CD4-positive, alpha-beta T cell treated with Interferon alpha-2 for 1 hour (primary cell): ENCODE data around the gene OXT.
"Not testable (repeated sequence)": the region's sequence is repeated elsewhere in the genome, so short reads cannot be mapped to it uniquely, and the experiment has no call there.

Source experiments
- DNase-seq, 2 donors: peaks; one replicate each; pipeline ENCODE4 v3.0.0-alpha.2; 2020 to 2022

Gene OXT

DNA sequence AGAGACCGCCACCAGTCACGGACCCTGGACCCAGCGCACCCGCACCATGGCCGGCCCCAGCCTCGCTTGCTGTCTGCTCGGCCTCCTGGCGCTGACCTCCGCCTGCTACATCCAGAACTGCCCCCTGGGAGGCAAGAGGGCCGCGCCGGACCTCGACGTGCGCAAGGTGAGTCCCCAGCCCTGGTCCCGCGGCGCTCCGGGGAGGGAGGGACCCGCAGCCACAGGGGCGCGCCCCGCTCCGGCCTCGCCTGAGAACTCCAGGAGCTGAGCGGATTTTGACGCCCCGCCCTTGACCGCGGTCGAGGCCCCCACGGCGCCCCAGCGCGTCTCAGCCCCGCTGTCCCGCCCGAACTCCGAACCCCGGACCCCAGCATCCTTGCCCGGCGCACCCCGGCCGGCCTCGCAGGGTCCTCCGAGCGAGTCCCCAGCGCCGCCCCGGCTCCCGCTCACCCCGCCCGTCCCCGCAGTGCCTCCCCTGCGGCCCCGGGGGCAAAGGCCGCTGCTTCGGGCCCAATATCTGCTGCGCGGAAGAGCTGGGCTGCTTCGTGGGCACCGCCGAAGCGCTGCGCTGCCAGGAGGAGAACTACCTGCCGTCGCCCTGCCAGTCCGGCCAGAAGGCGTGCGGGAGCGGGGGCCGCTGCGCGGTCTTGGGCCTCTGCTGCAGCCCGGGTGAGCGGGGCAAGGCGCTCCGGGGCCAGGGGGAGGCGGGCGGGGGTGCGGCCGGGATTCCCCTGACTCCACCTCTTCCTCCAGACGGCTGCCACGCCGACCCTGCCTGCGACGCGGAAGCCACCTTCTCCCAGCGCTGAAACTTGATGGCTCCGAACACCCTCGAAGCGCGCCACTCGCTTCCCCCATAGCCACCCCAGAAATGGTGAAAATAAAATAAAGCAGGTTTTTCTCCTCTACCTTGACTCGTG is at the start of gene OXT:
TSS of gene OXT (plus strand) at position 11 of the 920 bp plus-strand sequence. CDS start at position 47, 36 bp downstream.
- DNase-seq: peak; percentile 73 to 77

DNA sequence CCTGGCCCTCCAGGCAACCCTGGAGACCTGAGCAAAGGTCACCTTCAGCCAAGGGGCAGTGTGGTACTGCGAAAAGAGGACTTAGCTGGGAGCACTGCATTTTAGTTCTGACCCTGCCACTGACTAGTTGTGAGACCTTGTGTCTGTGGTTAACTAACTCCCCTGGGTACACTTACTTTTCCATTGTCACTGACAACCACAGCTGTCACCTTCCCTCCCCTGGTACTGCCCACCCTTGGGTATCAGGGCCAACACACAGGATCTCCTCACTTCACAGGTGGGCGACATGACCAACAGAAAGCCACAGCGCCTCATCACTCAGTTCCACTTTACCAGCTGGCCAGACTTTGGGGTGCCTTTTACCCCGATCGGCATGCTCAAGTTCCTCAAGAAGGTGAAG is 49.6 kb upstream of the OXT start:
- DNase-seq: no peak

DNA sequence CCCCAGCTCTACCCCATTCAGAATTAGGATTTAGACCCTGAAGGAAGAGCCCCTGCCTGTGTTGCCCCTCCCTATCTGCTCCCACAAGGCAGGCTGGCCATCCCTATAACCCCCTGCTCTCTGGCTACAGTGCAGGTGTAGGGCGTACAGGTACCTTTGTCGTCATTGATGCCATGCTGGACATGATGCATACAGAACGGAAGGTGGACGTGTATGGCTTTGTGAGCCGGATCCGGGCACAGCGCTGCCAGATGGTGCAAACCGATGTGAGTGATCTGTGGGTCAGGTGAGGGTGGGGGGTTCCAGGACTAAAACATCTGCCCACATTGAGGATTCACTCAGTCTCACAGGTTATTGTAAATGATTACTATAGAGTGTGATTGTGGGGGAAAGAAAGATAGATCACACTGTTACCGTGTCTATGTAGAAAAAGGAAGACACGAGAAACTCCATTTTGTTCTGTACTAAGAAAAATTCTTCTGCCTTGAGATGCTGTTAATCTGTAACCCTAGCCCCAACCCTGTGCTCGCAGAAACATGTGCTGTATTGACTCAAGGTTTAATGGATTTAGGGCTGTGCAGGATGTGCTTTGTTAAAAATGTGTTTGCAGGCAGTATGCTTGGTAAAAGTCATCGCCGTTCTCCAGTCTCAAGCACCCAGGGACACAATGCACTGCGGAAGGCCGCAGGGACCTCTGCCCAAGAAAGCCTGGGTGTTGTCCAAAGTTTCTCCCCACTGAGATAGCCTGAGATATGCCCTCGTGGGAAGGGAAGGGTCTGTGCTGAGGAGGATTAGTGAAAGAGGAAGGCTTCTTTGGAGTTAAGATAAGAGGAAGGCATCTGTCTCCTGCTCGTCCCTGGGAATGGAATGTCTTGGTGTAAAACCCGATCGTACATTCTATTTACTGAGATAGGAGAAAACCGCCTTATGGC is 48.6 kb upstream of the OXT start:
- not testable (repeated sequence) for DNase-seq

DNA sequence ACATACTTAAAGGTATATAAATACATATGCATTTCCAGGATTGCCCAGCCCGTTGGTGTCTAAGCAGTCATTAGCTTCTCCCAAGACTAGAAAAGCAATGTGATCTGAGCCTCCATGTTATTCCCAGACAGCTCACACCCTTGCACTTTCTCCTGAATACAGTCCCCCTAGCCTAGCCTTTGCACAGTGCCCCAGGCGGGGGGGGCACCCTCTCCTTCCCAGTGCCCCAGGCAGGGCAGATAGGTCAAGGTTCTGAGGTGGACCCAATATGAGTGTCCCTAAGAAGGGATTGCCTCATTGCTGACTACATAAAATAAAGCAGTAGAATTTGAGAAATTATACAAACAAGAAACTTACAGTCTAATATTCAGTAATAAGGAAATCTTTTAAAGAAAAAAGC is 43.4 kb upstream of the OXT start:
- no peak for DNase-seq

DNA sequence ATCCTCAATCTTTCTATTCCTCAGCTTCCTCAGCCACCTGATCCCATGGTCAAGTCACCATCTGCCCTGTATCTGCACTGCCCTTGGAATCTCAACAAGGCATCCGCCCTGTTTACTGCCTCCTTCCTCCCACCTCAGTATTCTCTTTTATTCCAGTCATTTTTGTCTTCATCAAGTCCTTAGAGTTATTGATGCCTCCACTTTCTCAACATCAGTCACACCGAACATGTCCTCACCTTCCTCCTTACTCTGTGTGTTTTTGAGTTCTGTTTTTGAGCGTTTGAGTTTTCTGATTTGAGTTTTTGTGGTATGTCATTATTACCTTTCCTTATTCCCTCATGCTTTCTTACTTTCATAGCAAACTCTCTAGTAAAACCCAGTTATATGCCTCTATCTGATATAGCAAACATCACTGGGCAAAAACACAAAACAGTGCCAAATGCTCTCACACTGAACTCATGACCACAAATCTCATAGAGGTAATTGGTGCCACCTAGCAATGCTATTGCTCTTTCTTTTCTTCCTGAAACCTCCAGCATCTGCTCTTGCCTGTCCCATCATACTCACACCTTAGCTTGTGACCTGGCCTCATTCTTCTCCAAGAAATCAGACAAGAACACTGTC is 39.8 kb upstream of the OXT start:
- no peak for DNase-seq

DNA sequence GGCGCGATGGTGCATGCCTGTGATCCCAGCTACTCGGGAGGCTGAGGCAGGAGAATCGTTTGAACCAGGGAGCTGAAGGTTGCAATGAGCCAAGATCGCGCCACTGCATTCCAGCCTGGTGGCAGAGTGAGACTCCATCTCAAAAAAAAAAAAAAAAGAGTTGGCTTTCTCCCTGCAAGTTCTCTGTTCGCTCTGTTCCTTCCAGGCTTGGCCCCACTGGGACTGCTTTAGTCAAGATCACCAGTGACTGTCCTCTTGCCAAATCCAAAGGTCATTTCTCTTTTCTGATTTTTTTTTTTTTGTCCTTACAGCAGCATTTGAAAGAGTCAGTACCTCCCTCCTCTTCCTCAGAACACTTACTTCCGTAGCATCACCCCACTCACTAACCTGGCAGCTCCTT is 38.8 kb upstream of the OXT start:
- DNase-seq: no peak

DNA sequence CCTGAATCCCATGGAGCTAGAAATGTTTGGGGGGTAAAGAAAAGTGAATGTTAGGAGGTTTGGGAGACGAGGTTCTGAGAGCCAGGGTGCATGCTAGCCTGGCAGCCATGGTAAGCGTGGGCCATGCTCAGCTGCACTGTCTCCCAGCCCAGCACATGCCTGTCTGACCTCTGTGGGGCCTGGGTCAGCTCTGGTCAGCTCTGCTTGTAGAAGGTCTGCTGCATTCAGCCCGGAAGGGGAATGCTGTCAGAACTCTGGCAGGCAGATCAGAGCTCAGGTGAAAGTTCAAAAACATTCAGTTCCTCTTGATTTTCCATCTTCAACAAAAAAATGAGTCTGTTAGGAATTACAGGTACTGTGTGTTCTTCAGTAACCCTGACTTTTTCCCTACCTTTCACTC is 33.8 kb upstream of the OXT start:
- DNase-seq: no peak

DNA sequence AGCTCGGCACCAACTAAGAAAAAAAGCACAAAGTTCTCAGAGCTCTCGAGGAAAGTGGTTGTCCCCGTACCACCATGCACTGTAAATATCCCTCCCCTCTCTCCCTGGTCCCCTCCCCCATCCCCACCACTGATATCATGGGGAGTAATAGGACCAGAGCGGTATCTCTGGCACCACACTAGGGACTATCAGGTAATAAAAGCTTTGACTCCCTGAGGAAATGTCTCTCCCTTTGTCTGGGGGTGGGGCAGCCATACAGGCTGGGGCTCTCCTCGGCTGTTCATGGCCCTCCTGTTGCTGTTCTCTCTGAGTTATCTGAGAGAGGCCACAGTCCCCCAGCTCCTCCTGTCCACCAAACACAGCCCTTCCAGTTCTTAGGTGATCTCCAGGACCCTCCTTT is 33.0 kb upstream of the OXT start:
- no peak for DNase-seq

DNA sequence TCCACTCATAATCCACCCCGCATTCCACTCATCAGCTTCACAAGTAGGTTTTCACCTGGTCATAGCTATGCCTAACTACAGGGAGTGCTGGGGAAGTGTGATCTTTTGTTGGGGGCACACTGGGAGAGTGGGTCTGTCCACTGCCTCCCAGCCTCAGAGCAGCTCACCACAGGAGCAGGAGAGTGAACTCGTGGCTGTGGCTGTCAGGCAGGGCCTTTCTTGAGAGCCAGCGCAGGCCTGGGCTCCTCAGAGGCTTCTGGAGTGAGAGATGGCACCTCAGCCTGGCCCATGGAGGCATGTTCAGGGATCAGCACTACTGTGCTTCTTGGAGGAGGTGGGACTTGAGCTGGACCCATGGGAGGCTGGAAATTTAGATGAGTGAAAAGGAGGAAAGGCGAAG is 32.0 kb upstream of the OXT start:
- no peak for DNase-seq

DNA sequence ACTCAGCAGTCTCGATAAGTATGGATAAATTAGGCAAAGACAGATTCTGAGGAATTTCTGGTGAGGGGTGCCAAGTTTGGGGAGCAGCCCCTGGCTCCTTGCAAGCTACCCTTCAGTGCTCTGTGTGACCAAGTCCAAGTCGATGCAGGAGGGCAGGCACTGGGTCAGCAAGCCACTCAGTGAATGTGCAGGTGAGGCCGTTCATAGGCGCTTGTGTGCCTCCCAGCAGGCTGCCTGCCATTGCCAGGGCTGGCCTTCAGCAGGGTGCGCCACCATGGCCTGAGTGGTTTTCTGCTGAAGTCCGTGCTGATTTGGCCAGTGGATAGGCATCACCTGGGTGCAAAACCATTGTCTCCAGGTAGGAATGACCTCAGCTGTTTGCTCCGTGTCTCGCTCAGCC is 31.3 kb upstream of the OXT start:
- DNase-seq: no peak

DNA sequence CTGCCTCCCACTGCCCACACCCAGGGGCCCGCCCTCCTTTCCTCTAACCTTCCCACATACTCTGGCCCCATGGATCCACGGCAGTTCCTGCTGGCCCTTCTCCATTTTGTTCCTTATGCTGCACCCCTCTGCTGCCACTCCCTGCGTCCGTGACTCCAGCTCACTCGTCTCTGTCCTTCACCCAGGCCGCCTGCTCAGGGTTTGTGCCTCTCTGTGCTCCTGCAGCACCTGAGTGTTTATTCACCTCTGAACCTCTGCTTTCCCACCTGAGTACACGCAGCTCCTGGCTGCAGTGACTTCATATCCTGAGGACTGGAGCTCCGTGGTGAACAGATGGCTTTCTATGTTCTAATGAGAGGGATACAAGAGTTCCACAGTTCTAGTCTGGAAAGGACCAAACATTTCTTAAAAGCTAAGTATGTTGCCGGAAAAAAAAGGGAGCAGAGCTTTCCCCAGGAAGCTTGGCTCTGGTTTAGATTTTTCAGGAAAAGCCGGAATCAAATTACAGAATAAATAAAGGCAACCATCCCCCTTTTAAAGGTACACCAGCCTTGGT is 29.5 kb upstream of the OXT start:
- no peak for DNase-seq

DNA sequence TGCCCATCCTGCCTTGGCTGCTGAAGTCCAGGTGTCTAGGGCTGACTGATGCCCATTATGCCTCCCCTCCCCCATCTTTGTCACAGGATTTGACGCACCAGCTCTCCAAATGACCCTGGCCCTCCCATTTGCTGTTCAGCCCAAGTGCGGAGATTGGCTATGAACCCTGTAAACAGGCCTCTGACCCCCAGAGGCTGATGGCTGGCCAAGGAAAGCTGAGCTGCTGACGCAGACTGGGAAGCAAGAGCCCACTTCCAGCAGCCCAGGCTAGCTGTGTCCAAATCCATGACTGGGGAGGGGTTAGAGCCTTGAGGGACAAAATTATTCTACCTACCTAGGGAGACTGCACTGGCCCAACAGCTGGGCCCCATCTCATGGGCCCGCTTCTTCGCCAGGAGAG is 28.8 kb upstream of the OXT start:
- DNase-seq: no peak

DNA sequence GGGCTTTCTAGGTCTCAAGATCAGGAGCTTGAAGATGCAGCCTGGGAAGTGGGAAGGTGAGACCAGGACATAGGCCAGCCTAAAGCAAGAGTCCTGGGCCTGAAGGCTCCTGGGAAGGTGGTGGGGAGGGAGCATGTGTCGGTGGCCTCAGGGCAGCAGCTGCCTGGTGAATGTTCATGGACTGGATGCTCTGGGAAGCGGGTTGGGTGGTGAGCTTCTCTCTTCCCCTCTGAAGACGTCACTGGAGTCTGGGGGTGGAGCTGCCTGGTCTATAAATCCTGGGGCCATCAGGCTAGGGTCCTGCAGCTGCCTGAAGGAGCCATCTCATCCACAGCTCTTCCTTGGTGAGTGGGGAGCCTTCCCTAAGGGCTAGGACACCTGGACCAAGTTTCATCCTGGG is 28.1 kb upstream of the OXT start, which contains the start of gene GNRH2:
TSS of gene GNRH2 (plus strand) at position 301 of the 400 bp plus-strand sequence. CDS start 793 bp downstream, outside the sequence.
- no peak for DNase-seq

DNA sequence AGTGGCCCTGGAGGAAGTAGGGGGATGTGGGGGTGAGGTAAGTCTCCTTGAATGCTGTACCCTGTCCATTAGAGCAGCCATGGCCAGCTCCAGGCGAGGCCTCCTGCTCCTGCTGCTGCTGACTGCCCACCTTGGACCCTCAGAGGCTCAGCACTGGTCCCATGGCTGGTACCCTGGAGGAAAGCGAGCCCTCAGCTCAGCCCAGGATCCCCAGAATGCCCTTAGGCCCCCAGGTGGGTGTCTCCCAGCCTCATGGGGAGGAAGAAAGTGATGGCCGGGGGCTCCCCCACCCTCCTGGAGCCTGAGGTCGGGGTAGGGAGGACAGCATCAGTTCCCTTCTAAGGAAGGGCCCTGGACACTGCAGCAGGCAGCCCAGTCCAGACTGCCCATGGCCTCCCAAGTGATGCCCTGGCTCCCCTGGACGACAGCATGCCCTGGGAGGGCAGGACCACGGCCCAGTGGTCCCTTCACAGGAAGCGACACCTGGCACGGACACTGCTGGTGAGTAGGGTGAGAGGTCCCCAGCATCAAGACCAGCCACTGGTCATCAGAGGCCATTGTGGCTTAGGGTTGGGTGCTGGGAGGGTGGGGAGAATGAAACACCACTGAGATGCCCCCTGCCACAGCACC is 27.0 kb upstream of the OXT start:
- DNase-seq: no peak

DNA sequence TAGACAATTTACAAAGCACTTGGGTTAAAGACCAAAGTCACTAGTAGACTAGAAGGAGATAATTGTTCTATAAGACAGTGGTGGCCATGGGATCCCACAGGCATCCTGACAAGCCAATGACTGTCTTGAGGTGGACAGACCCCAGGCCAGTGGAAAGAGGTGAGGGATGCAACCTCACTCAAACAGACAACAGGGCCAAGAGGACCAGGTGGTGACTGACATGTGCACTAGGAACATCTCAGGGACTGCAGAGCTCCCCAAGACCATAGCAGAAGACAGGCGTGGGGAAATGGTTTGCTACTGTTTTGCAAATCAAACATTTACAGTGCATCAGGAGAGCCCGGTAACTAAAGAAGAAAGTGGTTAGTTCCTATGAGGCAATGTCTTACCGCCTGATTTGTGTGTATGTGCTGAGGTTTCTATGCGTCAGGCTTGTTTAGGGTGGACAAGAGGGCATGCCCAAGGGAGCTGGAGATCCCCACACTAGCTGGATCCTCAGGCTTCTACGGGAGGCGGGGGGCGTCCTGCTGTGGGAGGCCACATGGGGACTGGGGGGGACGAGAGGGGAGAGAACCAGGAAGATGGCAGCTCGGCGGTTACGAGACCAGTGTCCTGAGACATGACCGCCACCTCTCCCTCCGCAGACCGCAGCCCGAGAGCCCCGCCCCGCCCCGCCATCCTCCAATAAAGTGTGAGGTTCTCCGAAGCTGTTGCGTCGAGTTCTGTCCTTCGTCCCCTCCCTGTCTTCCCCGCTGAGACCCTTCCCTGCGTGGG is 26.2 kb upstream of the OXT start:
- peak; percentile 48 to 60 for DNase-seq

DNA sequence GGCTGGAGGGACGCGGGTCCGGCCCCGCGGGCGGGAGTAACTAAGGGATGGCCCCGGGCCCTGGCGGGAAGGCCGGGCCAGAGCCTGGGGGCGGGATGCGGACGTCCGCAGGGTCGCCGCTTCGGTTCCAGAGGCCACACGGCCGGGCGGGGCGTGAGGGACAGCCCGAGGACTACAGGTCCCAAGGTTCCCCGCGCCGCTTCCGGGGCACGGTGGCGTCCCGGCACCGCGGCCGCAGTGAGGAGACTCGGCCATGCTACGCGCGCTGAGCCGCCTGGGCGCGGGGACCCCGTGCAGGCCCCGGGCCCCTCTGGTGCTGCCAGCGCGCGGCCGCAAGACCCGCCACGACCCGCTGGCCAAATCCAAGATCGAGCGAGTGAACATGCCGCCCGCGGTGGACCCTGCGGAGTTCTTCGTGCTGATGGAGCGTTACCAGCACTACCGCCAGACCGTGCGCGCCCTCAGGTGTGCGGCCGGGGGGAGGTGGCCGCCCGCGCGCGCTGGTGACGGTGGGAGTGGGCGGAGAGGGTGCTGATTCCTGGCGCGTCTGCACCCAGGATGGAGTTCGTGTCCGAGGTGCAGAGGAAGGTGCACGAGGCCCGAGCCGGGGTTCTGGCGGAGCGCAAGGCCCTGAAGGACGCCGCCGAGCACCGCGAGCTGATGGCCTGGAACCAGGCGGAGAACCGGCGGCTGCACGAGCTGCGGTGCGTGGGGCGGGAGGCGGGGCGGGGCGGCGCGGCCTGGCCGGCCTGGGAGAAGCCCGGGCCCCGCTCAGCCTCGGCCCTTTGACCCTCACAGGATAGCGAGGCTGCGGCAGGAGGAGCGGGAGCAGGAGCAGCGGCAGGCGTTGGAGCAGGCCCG is 25.4 kb upstream of the OXT start, which contains the start of gene MRPS26:
TSS of gene MRPS26 (plus strand) at position 237 of the 861 bp plus-strand sequence. CDS start at position 254, 17 bp downstream.
- DNase-seq: peak; percentile 68 to 79

DNA sequence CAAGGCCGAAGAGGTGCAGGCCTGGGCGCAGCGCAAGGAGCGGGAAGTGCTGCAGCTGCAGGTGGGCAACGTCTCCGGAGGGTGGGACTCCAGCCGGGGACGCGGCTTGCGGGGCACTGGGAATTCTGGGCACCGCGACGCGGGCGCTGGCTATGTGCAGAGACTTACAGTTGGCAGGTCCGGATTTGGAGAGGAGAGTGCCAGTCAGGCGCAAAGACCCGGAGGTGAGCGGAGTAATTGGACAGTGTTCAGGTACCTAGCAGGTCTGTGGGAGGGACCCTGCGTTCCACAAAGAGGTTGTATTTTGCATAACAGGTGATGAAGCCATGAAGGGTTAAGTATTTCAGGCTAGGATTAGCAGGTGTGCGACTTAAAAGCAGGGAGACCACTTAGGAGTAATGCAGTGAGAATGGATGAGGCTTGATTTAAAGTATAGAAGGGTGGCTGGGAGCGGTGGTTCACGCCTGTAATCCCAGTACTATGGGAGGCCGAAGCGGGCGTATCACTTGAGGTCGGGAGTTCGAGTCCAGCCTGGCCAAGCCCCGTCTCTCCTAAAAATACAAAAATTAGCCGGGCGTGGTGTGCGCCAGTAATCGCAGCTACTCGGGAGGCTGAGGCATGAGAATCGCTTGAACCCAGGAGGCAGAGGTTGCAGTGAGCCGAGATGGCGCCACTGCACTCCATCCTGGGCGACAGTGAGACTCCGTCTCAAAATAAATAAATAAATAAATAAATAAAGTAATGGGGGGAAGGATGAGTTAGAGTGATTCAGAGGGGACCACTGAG is 24.6 kb upstream of the OXT start:
- DNase-seq: no peak

DNA sequence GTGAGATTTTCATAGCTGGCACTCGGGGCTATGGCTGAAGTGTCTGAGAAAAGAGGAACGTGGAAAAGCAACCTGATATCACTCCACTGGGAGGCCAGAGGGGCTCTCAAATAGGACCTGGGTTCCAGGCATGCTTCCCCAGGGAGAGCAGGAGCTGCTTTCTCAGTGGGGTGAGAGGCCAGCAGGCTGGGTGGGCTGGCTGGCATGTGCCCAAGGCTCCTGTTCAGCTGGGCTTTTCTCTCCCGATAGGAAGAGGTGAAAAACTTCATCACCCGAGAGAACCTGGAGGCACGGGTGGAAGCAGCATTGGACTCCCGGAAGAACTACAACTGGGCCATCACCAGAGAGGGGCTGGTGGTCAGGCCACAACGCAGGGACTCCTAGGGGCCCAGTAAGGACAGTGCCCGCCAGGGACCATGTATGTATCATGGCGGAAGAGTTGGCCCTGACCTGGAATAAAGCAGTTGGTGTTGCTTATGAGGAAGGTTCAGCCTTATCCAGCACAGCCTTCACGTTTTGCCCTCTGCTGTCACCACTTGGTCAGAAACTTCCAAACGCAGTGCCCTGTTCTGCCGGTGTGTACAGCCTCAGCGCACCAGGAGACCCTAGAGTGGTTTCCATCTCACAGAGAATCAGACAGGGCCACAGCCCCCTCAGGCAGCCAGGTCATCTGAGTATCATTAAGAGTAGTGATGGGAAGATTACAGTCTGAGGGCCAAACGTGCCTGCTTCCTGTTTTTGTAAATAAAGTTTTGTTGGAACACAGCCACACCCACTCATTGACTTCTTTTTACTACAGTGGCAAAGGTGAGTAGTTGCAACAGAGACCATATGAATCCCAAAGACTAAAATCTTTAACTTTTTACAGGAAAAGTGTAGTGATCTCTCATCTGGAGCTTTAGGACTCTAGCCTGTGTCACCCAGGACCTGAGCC is 23.7 kb upstream of the OXT start:
- no peak for DNase-seq
